GM11168 (cell line): ENCODE data around the gene ETS2.

Experiments
- in situ Hi-C: fragments of 300-500 bp; cut with MboI; formaldehyde crosslinking; loops from one replicate; pipeline ENCODE4 v1.12.0; 2022; ENCODE audit warnings: low sequenced_read_pairs; ENCODE audit not compliant: unreplicated experiment

The ETS2 gene

DNA sequence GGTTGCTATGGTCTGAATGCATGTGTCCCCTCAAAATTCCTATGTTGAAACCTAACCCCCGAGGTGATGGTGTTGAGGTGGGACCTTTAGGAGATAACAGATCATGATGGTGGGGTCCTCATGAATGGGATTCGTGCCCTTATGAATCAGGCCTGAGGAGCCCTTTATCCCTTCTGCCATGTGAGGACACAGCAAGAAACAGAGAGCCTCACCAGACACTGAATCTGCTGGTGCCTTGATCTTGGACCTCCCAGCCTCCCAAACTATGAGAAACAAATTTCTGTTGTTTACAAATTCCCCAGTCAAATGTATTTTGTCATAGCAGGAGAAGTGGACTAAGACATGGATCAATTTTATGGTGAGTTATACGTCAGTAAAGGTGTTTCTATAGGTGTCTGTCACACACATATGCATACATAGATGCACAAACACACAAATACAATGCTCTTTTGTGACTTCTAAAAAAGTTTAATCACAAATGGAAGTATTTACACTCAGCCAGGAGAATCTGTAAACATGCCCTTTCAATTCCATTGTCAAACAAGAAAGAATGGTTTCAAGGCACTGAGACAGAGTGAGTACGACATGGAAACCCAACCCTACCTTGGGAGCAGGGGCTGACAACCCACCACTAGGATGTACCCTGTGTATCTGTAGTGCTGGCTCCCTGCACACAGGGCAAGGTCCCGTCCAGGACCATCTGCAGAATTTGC, 5.5 kb upstream of the ETS2 start:
- in situ Hi-C loops: no loop called here

DNA sequence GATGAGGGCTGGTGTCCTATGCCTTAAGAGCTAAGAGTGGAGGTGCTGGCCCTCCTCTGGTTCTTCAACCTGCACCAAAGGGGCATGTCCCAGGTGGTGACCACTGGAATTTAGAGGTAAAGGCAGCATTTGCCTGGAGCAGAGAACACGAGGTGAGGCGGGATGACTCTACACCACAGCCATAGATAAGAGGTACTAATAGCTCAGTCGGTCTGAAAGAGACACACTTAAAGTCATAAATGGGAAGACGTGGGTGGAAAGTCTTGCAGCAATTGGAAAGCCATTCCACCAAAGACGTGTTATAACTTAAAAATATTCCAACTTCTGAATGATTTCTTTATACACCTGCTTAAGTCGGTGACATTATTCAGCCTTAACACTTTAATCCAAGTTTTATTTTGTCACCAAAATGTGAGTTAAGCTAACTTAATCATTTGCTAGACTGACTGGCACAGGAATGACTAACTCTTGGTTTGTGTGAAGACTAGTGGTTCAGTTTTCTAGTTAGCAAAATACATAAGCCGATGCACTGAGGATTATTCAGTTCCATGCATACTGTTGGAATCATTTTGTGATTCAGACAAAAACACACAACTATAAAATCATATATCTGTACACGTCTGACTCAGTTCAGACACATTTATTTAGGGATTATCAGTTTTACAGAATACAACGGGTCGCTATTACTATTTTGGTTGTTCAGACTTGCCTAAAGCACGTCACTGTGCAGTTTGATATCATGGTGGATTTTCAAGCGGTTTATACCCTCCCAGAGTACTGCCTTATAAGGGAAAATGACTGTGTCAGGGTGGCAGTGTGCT, 4.6 kb upstream of the ETS2 start:
- in situ Hi-C loops: no loop called here

DNA sequence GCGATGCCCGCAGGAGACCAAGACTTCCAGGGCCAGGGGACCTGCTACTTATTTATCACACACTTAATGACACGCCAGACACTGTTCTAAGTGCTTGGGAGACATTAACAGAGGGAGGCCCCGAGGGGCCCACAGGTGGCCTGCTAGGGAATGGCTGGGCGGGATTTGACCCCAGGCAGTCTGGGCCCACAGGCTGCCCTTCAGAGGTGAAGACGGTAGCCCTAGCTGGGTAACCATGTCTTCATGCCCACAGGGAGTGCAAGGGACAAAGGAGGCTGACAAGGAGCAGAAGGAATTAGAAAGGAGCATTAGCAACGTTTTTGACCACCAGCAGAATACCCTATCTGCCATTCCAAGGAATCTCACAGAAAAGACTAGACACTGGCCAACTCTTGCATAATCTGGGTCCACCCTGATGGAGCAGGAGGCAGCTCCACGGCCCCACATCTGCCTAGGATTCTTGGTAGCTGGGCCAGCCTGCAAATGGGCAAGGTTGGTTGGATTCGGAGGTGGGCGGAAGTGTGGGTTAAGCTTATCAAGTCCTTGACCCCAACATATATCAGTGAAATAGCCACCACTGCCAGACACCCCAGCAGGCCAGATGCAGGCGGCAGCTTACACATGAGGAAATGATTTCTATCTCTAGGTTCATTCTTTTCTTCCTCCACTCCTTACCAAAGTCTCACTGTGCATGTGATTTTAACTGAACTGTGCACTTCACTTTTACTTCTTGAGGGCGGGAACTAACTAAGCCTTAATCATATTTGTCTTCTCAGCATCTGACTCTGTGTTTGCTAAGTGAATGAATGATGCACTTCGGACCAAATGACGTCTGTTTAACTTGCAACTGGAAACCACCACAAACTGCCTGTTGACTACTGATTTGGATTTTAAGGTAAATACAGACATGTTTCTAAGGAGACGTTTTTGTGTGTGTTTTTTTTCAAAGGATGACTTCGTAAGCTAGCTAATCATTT, 3.4 kb upstream of the ETS2 start:
- in situ Hi-C loops: no loop called here

DNA sequence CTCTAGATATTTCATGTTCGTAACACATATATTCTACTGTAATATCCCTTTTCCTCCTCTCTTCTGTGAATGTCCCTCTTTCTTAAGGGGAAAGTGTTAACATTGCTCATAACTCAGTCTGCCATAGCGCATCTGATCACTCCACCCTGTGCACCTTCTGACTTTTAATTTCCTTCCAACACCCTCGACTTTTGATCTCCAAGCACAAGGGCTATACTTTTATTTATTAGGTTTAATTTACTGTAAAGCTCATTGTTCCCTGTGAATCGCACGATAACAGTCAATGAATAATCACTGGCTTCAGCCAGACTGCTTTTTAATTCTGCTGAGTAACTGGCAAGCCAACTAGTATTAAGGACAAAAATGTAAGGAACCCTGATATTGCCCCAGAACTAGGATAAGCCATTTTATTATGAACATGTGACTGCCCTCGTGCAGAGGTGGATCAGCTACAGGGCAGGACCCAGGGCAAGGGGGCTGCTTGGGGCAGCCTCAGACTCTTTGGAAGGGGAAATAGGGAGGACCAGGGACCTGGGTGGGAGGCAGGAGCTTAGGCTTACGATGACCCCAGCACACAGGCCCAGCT, 2.6 kb upstream of the ETS2 start:
- in situ Hi-C loops: no loop called here

- in situ Hi-C loops: no loop called here
These were observed 1.5 kb upstream of the ETS2 start for GRCh38 chr21:38804030-38804788.

DNA sequence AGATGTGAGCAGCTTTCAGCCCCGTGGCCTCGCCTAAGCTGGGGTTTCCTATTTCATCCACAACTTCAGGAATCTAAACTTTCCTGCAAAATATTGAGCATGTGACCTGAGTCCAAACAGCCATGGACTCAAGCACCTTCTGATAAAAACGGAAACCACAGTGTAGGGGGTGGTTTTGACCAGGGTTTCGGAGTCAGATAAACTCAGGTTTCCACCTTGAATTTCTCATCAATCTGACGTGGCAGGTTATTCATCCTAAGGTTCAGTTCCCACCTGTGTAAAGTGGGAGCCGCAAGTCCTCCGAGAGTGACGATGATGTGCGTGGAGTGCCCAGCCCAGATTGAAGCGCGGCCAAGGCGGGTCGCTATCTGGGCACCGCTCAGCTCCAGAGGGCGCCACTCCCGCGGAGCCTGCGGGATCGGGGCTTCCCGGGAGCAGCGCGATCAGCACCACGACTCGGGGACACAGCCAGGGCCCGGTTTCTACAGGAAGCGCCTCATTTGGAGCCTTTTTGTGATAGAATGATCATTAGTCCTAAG, 871 bp upstream of the ETS2 start:
- in situ Hi-C loops: no loop called here

GRCh38 chr21:38806153-38806941, 618 bp downstream of the ETS2 start:
- in situ Hi-C loops: no loop called here

DNA sequence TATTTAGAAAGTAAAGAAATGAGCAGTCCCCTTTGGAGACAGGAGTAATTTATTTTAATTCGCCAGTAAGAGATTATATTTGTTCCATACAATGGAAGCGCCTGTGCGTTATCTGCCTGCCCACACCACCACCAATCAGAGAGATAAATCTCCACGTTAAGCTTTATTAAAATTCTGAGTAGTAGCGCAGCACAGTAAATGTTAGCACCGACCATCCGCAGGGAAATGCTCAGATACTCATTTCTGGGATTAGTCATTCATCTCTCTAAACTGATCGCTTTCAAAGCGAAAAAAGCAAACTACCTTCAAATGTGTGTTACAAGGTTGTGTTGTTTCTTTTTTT, 1.2 kb downstream of the ETS2 start:
- in situ Hi-C loops: no loop called here

- in situ Hi-C loops: no loop called here
These were observed 1.7 kb downstream of the ETS2 start for GRCh38 chr21:38807441-38807871.

DNA sequence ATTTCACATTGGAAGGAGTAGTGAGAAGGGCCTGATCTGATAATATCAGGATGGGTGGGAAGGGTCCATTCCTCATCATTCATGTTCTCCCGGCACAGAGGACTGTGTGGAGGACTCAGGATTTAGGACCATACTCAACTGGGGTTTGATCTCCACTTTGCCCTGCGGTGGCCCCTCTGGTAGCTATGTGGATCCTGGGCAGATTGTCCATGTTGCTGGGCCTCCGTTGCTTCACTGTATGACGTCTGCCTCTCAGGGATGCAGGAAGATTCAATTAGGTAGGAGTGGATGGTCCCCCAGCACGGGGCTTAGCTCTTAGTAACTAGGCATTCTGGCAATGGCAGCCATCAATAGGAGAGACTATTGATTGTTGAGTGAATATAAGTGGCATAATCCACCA, 2.3 kb downstream of the ETS2 start:
- in situ Hi-C loops: no loop called here

- in situ Hi-C loops: no loop called here
These were observed 3.6 kb downstream of the ETS2 start for GRCh38 chr21:38809198-38809878.

- in situ Hi-C loops: no loop called here
These were observed 4.5 kb downstream of the ETS2 start for GRCh38 chr21:38810034-38810825.

GRCh38 chr21:38810826-38811164, 5.1 kb downstream of the ETS2 start:
- in situ Hi-C loops: no loop called here

GRCh38 chr21:38811257-38811656, 5.5 kb downstream of the ETS2 start:
- in situ Hi-C loops: no loop called here

- in situ Hi-C loops: no loop called here
These were observed 7.4 kb downstream of the ETS2 start for GRCh38 chr21:38813143-38813542.

GRCh38 chr21:38813547-38813946, 7.8 kb downstream of the ETS2 start:
- in situ Hi-C loops: no loop called here
